Esophagus squamous epithelium (tissue), 4 donors: ENCODE results near the gene SIX2.

Experiments used
- CTCF ChIP-seq, 6 experiments: fragments of 450-650 bp in 4 of 6; fragments of 200-600 bp in 2 of 6; sonication (generic) in 2 of 6; IDR thresholded peaks; one replicate each; pipeline ENCODE4 v1.5.1; 2016 to 2019; ENCODE audit warnings: antibody characterized with exemption in 6 of 6, mild to moderate bottlenecking in 4 of 6, moderate library complexity in 4 of 6
- POLR2A ChIP-seq, 4 donors: fragments of 450-650 bp; IDR thresholded peaks; one replicate each; pipeline ENCODE4 v1.6.1; 2017; ENCODE audit warnings: antibody characterized with exemption in 4 of 4, mild to moderate bottlenecking in 4 of 4, moderate library complexity in 3 of 4

GRCh38 chr2:45026924-45027450, 17.7 kb upstream of the SIX2 start:
- TF ChIP-seq POLR2A (IDR thresholded peaks at IDR 0.05), result no peak
- no peak for TF ChIP-seq CTCF (IDR thresholded peaks at IDR 0.05)
